Panc1 (cell line): Measurements from ENCODE around the gene FBXL5.

ENCODE experiments used
- CTCF ChIP-seq: fragments of 450-650 bp; IDR thresholded peaks from 2 replicates; pipeline ENCODE4 v1.5.1; 2017; ENCODE audit warnings: mild to moderate bottlenecking
- POLR2AphosphoS5 ChIP-seq: IDR thresholded peaks from 2 replicates; pipeline ENCODE4 v1.6.1; 2012; ENCODE audit warnings: mild to moderate bottlenecking, low read depth, low read length, moderate library complexity

- TF ChIP-seq POLR2AphosphoS5 (no peak), CTCF (no peak)
Observed at GRCh38 chr4:15648600-15648999, 6.6 kb downstream of the FBXL5 start.
